GM23338 (cell line): ENCODE data around the gene RNU1-2. TPM values are rescaled to one million over a fixed set of nuclear protein-coding genes. Genes with fewer than 3 reads are reported as not detected.

Experiments used
- ATAC-seq: fragments of 200-7000 bp; cut with Tn5 transposase; 3 replicates; pipeline ENCODE4 v1.9.1; 2020
- DNase-seq: peaks from one replicate; pipeline ENCODE4 v3.0.0-alpha.2; 2015; ENCODE audit warnings: low spot score
- H2AFZ ChIP-seq: fragments of 200-600 bp; sonication (generic); 2 replicates; pipeline ENCODE4 v1.8.0; 2016; ENCODE audit warnings: antibody characterized with exemption, mild to moderate bottlenecking, moderate library complexity
- H3F3A ChIP-seq: fragments of 200-600 bp; sonication (generic); replicated peaks from 2 replicates; pipeline ENCODE4 v1.8.0; 2017; ENCODE audit warnings: antibody characterized with exemption, mixed run types, low read depth
- H3K27ac ChIP-seq: fragments of 200-600 bp; sonication (generic); 2 replicates; pipeline ENCODE4 v1.6.1; 2016; ENCODE audit warnings: low read depth
- H3K27me3 ChIP-seq: fragments of 200-600 bp; sonication (generic); 2 replicates; pipeline ENCODE4 v1.8.0; 2016; ENCODE audit warnings: mild to moderate bottlenecking, mixed run types, moderate library complexity; ENCODE audit not compliant: insufficient read depth
- H3K36me3 ChIP-seq: fragments of 200-600 bp; sonication (generic); 2 replicates; pipeline ENCODE4 v1.8.0; 2016; ENCODE audit warnings: mild to moderate bottlenecking; ENCODE audit not compliant: insufficient read depth
- H3K4me1 ChIP-seq: fragments of 200-600 bp; sonication (generic); 2 replicates; pipeline ENCODE4 v1.8.0; 2016; ENCODE audit warnings: mild to moderate bottlenecking, moderate library complexity; ENCODE audit not compliant: insufficient read depth
- H3K4me2 ChIP-seq: fragments of 200-600 bp; sonication (generic); 2 replicates; pipeline ENCODE4 v1.7.1; 2017; ENCODE audit warnings: mixed run types
- H3K4me3 ChIP-seq: fragments of 200-600 bp; sonication (generic); 2 replicates; pipeline ENCODE4 v1.6.1; 2016; ENCODE audit warnings: mixed run types
- H3K79me2 ChIP-seq: fragments of 200-600 bp; sonication (generic); replicated peaks from 2 replicates; pipeline ENCODE4 v1.8.0; 2017; ENCODE audit warnings: mild to moderate bottlenecking; ENCODE audit not compliant: insufficient read depth
- H3K9me2 ChIP-seq: fragments of 200-600 bp; sonication (generic); 2 replicates; pipeline ENCODE4 v1.8.0; 2017; ENCODE audit not compliant: insufficient read depth
- H4K20me1 ChIP-seq: fragments of 200-600 bp; sonication (generic); replicated peaks from 2 replicates; pipeline ENCODE4 v1.8.0; 2017; ENCODE audit warnings: mild to moderate bottlenecking; ENCODE audit not compliant: insufficient read depth
- H3K27ac Mint-ChIP-seq: 2 replicates; pipeline ENCODE4 v1.8.0; 2020; ENCODE audit warnings: inconsistent platforms, mild to moderate bottlenecking, moderate library complexity, mixed read lengths
- H3K27me3 Mint-ChIP-seq: 3 replicates; pipeline ENCODE4 v1.8.0; 2022; ENCODE audit warnings: low read depth, mild to moderate bottlenecking, moderate library complexity, mixed read lengths, inconsistent platforms; ENCODE audit not compliant: insufficient read depth, poor library complexity
- H3K36me3 Mint-ChIP-seq: 3 replicates; pipeline ENCODE4 v1.8.0; 2021; ENCODE audit warnings: low read depth, mild to moderate bottlenecking, inconsistent platforms, moderate library complexity, mixed read lengths
- H3K4me1 Mint-ChIP-seq: 3 replicates; pipeline ENCODE4 v1.8.0; 2020; ENCODE audit warnings: mild to moderate bottlenecking, inconsistent platforms, mixed read lengths
- H3K4me3 Mint-ChIP-seq: 3 replicates; pipeline ENCODE4 v1.8.0; 2021; ENCODE audit warnings: moderate library complexity, mild to moderate bottlenecking, inconsistent platforms, mixed read lengths
- H3K9me3 Mint-ChIP-seq: 3 replicates; pipeline ENCODE4 v1.8.0; 2020; ENCODE audit warnings: moderate library complexity, mild to moderate bottlenecking, inconsistent platforms, mixed read lengths
- CREB1 ChIP-seq: fragments of 250-450 bp; sonication (Bioruptor Pico); IDR thresholded peaks from 2 replicates; pipeline ENCODE4 v1.5.0; 2020; ENCODE audit warnings: low read depth, mild to moderate bottlenecking, moderate library complexity
- CTCF ChIP-seq, 2 experiments: fragments of 200-600 bp in 1 of 2; sonication (generic) in 1 of 2; conservative IDR thresholded peaks; 2 replicates each; pipeline versions ENCODE4 v1.5.1 to v1.6.1; 2016 to 2017; ENCODE audit warnings: antibody characterized with exemption in 2 of 2, low read depth in 2 of 2, mild to moderate bottlenecking in 2 of 2, moderate library complexity in 1 of 2
- ETS1 ChIP-seq: IDR thresholded peaks from 2 replicates; pipeline ENCODE4 v1.6.1; 2016; ENCODE audit warnings: antibody characterized with exemption
- EZH2 ChIP-seq: fragments of 200-600 bp; sonication (generic); IDR thresholded peaks from one replicate; pipeline ENCODE4 v1.8.0; 2017; ENCODE audit warnings: antibody characterized with exemption, mild to moderate bottlenecking, low read depth; ENCODE audit not compliant: unreplicated experiment
- EZH2phosphoT487 ChIP-seq: fragments of 200-600 bp; sonication (generic); IDR thresholded peaks from one replicate; pipeline ENCODE4 v1.8.1; 2018; ENCODE audit warnings: antibody characterized with exemption; ENCODE audit not compliant: unreplicated experiment
- NANOG ChIP-seq: IDR thresholded peaks from 2 replicates; pipeline ENCODE4 v1.6.1; 2016; ENCODE audit warnings: antibody characterized with exemption, borderline replicate concordance
- POLR2AphosphoS5 ChIP-seq: IDR thresholded peaks from 2 replicates; pipeline ENCODE4 v1.6.1; 2016; ENCODE audit warnings: antibody characterized with exemption, low read depth
- REST ChIP-seq: IDR thresholded peaks from one replicate; pipeline ENCODE4 v1.6.1; 2018; ENCODE audit warnings: antibody characterized with exemption; ENCODE audit not compliant: unreplicated experiment
- STAT1 ChIP-seq: IDR thresholded peaks from one replicate; pipeline ENCODE4 v1.6.1; 2016; ENCODE audit warnings: antibody characterized with exemption; ENCODE audit not compliant: unreplicated experiment
- ZNF114 ChIP-seq: fragments of 250-450 bp; sonication (Bioruptor Pico); IDR thresholded peaks from 2 replicates; pipeline ENCODE4 v1.5.0; 2020; ENCODE audit warnings: mild to moderate bottlenecking, moderate library complexity
- ZNF331 ChIP-seq: fragments of 250-450 bp; sonication (Bioruptor Pico); IDR thresholded peaks from 2 replicates; pipeline ENCODE4 v1.5.0; 2020; ENCODE audit warnings: low read depth, mild to moderate bottlenecking, moderate library complexity
- polyA plus RNA-seq: library from polyadenylated mRNA; unstranded; fragments of >200 nt; fragmentation: Nextera tagmentation; extraction: Ambion mirVana; gene quantifications from 2 replicates; pipeline ENCODE4 v1.2.1, GENCODE V29; 2016
- total RNA-seq: library from RNA; depleted of rRNA; stranded (reverse); fragments of >200 nt; shearing (Covaris generic); gene quantifications from 2 replicates; pipeline ENCODE4 v1.2.3, GENCODE V29; 2014

The RNU1-2 gene
- total and polyA plus RNA-seq, 2 experiments from 2014 or later = not detected

GRCh38 chr1:16904560-16905109, 8.9 kb downstream of the RNU1-2 start (continued):
- TF ChIP-seq REST (no peak), STAT1 (no peak), EZH2phosphoT487 (no peak), EZH2 (no peak), ZNF331 (CRISPR knock-in tag) (no peak), ETS1 (no peak)

GRCh38 chr1:16905110-16905867, 9.5 kb downstream of the RNU1-2 start:
- peak; percentile 80 for DNase-seq
- no peaks in the 10 kb centered on the region for H3K36me3 ChIP-seq
- Mint-ChIP-seq H3K4me1 (peaks cover 21% of the 10 kb centered on the region), H3K27ac (no peak overlapping the region), H3K9me3 (peaks cover 8% of the 10 kb centered on the region; the same call in 2 of the 3 replicates), H3K36me3 (no peaks in the 10 kb centered on the region; the same call in 2 of the 3 replicates), H3K4me3 (no peak overlapping the region), H3K27me3 (peaks cover 15% of the 10 kb centered on the region)
- H3K4me2 ChIP-seq = peak overlapping the region; percentile 82; the same call in 1 of the 2 replicates
- H4K20me1 ChIP-seq = no peaks in the 10 kb centered on the region
- H3K4me1 ChIP-seq = peaks cover 9% of the 10 kb centered on the region
- peaks cover 12% of the 10 kb centered on the region for H3F3A ChIP-seq
- ATAC-seq = peak; percentile 72
- no peak overlapping the region for H2AFZ ChIP-seq
- H3K27me3 ChIP-seq = no peaks in the 10 kb centered on the region
- peak overlapping the region; percentile 98 for H3K27ac ChIP-seq
- H3K4me3 ChIP-seq = peak overlapping the region; percentile 56
- no peaks in the 10 kb centered on the region for H3K9me2 ChIP-seq
- H3K79me2 ChIP-seq = no peaks in the 10 kb centered on the region
- TF ChIP-seq CTCF (conservative IDR thresholded peaks at IDR 0.05; ENCODE audit: low read depth in 2 of 2) (no peak), STAT1 (no peak), NANOG (0 out of 2 replicates have a peak, but pooled peaks have one; percentile 11), ZNF114 (no peak), ETS1 (peak; percentile 91), CREB1 (CRISPR knock-in tag) (peak; percentile 24; the same call in 1 of the 2 replicates), ZNF331 (CRISPR knock-in tag) (no peak), EZH2 (no peak), EZH2phosphoT487 (no peak), POLR2AphosphoS5 (peak; percentile 100)
